NCI-H226 (cell line): Measurements from ENCODE around the gene CPD.
"Not testable (repeated sequence)": the region's sequence is repeated elsewhere in the genome, so short reads cannot be mapped to it uniquely, and the experiment has no call there.

ENCODE experiments used
- DNase-seq: peaks from one replicate; pipeline ENCODE4 v3.0.0-alpha.2; 2015

CPD gene

DNA sequence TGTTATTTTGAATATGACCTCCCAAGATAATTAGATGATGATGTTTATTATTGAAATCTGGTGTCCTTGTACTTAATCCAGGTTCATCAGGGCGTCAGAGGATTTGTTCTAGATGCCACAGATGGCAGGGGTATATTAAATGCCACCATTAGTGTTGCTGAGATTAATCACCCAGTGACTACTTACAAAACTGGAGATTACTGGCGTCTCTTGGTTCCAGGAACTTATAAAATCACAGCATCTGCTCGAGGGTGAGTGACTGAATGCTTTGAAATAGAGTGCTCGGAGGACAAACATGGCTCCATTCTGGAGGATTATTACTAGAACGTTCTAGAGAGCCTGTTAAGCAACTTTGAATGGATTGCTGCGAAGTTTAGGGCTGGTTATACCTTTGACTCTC lies 65.0 kb downstream of the CPD start:
- no peak for DNase-seq

DNA sequence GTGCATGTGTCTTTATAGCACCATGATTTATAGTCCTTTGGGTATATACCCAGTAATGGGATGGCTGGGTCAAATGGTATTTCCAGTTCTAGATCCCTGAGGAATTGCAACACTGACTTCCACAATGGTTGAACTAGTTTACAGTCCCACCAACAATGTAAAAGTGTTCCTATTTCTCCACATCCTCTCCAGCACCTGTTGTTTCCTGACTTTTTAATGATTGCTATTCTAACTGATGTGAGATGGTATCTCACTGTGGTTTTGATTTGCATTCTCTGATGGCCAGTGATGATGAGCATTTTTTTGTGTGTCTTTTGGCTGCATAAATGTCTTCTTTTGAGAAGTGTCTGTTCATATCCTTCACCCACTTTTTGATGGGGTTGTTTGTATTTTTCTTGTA lies 67.9 kb downstream of the CPD start:
- DNase-seq = not testable (repeated sequence)

DNA sequence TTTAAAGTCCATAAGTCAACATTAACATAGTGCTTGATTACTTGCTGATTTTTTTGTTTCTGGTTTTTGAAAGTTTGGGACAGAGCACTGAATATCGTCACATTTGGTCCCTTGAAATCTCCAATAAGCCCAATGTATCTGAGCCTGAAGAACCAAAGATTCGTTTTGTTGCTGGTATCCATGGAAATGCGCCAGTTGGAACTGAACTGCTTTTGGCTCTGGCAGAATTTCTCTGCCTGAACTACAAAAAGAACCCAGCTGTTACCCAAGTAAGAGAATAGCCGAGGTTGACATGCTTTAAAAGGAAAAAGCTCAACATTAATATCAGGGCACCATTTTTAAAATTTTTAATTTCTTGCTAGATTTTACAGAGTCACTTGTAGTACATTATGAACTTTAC lies 70.8 kb downstream of the CPD start:
- no peak for DNase-seq

DNA sequence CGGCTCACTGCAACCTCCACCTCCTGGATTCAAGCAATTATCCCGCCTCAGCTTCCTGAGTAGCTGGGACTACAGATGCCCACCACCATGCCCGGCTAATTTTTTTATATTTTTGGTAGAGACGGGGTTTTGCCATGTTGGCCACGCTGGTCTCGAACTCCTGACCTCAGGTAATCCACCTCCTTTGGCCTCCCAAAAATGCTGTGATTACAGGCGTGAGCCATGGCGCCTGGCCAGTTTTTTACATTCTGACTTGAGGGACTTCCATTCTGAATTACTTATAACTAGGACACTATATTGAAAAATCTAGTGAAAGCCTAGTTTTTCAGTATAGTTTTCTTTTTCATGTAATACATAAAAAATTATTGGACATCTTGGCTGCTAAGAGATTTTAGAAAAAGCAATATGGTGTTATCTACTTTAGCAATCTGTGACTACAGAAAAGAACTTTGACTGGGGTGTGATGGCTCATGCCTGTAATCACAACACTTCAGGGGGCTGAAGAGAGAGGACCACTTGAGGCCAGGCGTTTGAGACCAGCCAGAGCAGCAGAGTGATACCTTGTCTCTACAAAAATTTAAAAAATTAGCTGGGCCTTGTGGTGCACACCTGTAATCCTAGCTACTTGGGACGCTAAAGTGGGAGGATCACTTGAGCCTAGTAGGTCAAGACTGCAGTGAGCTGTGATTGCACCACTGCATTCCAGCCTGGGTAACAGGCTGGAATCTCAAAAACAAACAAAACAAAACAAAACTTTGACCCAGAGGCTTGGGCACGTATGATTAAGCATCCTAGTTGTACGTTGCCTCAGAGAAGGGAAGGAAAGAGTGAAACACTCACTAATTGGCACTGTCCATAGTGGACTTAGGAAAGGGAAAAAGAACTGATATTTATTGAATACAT lies 71.6 kb downstream of the CPD start:
- DNase-seq = no peak

DNA sequence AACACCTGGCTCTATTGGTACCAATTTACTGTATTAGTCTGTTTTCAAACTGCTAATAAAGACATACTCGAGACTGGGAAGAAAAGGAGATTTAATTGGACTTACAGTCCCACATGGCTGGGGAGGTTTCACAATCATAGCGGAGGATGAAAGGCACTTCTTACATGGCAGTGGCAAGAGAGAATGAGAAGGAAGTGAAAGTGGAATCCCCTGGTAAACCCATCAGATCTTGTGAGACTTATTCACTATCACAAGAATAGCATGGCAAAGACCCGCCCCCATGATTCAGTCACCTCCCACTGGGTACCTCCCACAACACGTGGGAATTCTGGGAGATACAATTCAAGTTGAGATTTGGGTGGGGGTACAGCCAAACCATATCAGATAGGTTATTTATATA lies 75.9 kb downstream of the CPD start:
- no peak for DNase-seq

DNA sequence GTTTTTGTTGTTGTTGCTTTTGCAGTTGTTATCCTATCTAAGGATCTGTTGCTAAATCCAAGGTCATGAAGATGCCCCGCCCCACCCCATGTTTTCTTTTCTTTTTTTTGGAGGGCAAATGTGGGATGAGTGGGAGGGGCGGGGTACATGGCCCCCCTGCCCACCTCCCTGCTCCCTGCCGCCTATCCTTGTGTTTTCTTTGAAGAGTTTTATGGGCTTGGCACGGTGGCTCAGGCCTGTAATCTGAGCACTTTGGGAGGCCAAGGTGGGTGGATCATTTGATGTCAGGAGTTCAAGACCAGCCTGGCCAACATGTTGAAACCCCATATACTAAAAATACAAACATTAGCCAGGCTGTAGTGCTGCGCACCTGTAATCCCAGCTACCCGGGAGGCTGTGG lies 79.6 kb downstream of the CPD start:
- DNase-seq = no peak

DNA sequence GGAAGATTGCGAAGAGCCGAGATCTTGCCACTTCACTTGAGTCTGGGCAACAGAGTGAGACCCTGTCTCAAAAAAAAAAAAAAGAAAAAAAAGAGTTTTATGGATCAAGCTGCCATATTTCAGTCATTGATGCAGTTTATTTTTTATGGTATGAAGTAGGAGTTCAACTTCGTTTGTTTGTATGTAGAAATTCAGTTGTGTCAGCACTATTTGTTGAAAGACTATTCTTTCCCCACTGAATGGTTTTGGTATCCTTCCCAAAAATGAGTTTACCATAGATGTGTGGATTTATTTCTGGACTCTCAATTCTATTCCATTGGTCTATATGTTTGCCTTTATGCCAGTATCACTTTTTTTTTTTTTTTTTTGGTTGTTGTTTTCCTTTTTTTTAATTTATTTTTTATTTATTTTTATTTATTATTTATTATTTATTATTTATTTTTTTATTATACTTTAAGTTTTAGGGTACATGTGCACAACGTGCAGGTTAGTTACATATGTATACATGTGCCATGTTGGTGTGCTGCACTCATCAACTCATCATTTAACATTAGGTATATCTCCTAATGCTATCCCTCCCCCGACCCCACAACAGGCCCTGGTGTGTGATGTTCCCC lies 80.2 kb downstream of the CPD start:
- not testable (repeated sequence) for DNase-seq

DNA sequence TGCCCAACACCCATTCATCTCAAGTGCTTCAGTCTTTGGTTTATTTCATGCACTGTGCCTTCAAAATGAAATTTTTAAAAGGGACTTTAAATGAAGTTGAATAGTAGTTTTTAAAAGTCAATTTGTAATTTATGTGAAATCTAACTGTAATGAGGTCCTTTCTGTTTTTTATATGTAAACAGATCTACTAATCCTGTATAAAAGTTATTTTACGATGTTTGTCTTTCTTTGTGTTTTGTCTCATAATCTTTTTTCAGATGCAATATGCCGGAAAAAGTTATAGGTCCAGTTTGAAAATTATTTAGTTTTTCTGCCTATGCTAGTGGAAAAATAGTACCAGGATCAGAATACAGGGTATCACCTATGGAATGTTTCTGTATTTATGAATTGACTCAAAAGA lies 89.7 kb downstream of the CPD start:
- no peak for DNase-seq

DNA sequence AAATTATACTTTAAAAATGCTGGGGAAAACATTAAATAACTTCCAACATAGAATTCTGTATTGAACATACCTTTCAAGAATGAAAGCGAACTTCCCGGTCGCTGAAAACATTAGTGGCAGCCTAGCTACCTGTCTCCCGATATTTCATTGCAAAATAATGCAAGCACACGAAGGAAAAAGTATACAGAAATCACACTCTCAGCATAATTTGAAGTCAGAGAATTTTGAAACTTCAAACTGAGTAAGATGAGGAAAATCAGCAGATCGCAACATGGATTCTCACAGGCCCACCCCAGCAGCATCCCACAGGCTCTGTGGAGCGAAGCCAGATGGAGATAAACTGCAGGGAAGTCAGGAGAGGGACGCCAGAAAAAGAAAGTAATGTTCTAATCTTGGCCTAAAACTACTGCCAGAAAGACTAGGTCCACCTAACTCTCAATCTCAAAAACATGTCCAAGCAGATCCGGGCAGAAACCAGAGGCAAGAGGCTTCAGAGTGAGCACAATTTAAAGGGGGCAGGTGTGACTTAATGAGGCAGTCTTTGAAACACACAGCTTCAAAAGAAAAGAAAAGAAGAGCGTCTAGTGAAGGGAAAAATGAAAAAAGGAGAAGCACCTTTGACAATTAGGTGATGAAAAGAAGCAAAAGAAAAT lies 93.6 kb downstream of the CPD start:
- no peak for DNase-seq

DNA sequence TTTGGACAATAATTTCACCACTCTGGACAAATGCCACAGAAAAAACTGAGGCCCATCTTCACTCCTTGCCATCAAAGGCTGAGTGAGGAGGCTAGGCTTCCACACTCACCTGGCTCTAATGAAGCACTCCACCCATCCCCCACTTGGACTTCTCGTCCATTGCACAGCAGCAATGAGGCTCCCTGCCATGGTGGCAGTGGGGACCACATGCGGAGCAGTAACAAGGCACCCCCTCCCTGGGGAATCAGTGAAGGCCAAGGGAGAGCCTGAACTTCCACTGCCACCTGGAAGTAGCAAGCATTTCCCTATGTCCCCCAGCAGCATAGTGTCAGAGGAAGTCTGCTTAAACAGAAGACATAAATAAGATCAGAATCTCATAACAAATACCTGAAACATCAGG lies 96.5 kb downstream of the CPD start:
- no peak for DNase-seq

DNA sequence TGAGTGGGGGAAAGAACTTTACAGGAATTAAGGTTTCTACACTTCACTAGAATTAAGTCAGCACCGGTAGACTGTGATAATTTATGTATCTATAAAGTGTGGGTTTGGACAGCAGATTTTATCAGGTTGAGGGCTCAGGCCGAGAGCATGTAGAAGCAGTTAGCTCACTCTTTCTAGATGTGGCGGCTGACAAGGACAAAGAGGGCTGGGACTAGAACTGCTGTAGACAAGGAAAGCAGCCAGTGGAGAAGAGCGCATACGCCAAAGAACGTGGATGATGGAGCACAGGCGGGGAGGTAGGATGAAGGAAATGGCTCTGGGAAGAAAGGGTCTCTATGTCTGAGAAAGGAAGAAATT lies 98.0 kb downstream of the CPD start:
- DNase-seq = no peak

DNA sequence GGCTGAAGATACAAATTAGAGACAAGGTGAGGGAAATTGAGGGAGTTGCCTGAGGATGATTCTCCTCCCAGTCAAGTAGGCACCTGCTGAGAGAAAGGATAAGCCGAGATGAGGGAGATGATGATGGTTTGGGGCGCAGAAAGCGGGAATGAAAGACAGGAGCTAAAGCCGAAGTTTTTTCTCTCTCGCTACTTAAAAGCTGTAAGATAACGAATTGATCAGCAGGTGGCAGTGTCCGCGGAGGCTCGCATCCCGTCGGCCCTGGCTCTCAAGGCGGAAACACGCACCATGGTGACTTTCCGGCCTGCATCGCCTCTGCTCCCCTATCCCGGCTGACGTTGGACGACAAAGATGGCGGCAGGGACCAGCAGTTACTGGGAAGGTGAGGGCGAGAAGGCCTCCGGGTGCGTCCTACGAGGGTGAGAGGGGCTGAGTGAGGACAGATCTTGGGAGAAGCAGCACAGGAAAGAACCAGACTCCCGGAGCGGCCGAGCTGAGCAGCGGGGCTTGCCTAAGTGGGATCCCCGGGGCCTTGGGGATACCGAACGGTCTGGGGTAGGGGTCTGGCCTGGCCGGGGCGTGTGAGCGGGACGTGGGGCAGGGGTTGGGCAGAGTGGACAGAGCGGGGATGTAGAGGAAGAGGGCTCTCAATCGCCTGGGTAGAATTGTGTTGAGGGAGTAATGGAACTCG lies 98.5 kb downstream of the CPD start, which contains the start of gene GOSR1:
TSS of gene GOSR1 (plus strand) at position 326 of the 691 bp plus-strand sequence. CDS start at position 352, 26 bp downstream.
- DNase-seq = peak; percentile 87

DNA sequence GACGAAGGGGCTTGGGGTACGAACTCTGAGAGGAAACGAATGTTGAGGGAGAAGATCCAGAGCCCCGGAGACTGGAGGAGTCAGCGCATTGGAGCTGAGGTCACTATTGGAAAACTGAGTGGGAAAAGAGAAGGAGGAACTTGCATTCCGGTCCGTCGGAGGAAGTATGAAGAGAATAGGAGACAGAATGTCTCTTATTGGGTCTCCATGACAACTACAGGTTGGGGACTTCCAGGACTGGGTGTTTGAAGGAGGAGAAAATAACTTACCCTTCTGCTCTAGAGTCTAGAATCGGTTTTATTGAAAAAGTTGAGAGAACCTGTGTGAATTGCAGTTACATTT lies 99.0 kb downstream of the CPD start:
- DNase-seq = peak; percentile 1

DNA sequence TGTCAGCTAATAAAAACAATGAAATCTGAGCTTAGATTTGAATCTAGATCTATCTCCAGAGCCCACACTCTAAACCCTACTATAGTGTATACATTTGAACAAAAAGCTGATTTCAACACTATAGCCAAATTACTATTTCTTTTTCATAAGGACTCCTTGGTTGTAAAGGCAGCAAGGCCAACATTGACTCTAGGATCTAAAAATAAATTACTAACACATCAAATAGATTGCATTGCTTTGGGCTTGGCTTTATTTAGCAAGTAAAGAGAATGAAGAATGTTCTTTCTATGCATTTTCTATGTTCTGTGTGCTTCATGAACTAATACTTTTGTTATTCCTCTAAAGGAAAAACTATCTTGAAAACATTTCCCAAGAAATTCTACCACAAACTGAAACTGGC lies 103.8 kb downstream of the CPD start:
- DNase-seq = no peak

DNA sequence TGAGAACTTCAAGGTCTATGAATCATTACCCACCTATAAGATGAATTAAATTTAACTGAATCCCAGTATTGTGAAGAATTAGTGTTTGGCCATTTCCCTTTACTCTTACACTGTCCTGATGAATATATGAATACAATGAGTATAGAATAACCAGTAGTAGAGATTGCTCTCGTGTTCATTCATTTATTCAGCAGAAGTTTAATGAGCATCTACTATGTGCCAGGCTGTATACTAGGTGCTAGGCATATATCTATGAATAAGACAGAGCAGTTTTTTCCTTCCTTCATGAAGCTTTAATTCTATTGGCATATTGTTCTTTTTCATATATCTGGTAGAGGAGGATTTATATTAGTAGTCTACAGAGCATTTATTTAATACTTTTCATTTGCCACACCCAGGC lies 104.4 kb downstream of the CPD start:
- no peak for DNase-seq

DNA sequence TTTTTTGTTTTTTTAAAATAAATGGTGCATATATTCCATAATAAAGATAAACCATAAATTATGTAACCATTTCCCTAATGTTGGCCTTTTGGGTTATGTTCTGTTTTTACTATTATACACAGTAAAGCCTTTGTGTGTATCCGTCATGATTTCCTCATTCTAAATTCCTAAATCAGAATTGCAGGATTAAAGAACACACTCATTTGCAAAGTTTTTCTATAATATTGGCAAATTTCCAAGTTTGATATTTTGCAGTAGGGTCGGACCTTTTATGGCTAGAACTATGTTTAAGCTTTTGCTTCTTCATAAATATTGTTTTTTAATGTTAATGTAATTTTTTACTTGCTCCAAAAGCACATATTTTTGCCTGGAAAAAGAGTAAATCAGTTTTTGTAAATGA lies 115.1 kb downstream of the CPD start:
- DNase-seq = no peak

DNA sequence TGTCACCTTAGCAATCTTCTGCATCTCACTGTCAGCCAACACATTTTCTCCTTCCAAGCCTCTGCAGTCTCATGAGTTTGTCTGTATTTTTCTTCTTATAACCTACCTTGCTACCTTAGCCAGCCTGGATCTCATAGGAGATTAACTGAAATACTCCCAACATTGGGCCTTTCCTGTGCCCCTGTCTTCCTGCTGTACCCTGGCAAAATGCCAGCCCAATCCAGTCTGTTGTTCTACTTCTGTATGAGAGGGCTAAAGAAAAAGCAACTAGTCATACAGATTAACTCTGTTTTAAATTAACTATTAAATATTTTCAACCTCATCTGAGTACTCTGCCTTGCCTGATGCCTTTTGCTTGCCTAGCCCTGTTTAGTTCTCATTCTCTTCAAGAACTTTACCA lies 116.9 kb downstream of the CPD start:
- no peak for DNase-seq

DNA sequence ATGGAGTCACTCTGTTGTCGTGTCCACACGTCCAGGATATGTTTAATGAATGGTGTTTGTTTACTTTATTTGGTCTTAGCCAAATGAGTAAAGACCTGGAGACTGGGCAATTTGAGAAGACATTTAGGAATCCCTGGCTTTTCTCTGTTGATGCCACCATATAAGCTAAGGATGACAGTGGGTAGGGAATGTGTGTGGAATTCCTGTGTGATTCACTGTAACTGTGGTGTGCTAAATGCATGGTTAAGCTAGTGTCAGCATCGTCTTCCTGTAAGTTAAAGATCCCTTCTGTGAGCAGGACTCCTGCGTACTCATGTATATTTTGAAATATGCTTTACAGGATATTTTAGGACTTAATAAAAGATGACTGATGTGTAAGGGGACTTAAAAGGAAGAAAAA lies 124.8 kb downstream of the CPD start:
- DNase-seq = no peak

DNA sequence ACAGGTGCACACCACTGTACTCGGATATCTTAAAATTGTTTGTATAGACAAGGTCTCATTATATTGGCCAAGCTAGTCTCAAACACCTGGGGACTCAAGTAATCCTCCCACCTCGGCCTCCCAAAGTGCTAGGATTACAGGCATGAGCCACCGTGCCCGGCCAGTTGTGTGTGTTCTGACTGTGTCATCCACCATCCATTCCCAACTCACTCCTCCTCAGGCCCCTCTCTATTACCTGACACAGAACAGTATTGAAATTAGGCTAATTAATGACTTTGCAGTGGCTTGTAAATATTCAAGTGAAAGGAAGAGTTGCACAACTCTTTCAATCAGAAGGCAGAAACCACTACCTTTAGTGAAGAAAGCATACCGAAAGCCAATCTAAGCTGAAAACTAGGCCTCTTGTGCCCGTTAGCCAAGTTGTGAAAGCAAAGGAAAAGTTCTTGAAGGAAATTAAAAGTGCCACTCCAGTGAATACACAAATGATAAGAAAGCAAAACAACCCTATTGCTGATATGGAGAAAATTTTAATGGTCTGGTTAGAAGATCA lies 127.2 kb downstream of the CPD start:
- no peak for DNase-seq

DNA sequence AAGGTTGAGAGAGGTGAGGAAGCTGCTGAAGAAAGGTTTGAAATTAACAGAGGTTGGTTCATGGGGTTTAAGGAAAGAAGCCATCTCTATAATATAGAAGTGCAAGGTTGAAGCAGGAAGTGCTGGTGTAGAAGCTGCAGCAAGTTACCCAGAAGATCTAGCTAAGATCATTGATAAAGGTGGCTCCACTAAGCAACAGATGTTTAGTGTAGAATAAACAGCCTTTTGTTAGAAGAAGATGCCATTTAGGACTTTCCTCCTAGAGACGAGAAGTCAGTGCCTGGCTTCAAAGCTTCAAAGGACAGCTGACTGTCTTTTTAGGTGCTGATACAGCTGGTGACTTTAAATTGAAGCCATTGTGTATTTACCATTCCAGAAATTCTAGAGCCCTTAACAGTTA lies 127.8 kb downstream of the CPD start:
- no peak for DNase-seq

DNA sequence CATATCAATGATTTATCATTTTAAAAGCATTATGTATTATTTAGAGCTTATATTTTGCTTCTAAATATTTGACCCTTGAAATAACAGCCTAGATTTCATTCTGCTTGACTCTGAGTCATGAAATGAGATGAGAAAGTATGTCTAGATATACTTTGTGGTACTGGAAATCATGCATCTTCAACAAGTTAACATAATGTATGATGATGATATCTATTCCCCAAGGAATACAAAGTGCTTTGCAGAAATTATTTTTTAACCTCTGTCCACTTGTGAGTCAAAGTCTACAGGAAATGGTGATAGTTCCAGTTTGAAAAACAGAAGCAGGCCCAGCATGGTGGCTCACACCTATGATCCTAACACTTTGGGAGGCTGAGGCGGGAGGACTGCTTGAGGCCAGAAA lies 134.6 kb downstream of the CPD start:
- DNase-seq = no peak

DNA sequence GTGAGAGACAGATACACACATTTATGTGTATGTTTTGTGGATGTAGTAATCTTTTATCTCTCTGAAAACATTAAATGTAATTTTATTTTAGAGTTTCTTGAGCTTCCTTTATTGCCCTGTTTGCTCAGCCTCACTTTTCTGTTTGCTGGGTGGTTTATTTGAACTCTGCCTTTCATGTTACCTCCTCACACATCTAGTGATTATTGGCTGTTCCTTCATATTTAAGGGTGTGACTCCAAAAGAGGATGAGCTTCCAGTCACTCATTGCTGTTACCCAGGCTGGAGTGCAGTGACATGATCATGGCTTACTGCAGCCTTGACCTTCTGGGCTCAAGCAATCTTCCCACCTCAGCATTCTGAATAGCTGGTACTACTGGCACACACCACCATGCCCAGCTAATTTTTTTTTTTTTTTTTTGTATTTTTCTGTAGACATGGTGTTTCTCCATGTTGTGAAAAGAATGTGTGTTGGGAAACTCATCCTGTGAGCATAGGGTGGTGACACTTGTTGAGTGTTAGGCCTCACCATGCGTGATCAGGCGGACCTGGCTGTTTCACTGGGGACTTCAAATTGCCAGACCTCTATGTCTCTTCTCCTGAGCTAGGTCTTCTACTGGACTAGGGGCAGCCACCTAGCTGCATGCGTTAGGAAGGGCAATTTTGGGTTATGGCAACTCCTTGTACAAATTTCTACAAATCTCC lies 136.3 kb downstream of the CPD start:
- no peak for DNase-seq

DNA sequence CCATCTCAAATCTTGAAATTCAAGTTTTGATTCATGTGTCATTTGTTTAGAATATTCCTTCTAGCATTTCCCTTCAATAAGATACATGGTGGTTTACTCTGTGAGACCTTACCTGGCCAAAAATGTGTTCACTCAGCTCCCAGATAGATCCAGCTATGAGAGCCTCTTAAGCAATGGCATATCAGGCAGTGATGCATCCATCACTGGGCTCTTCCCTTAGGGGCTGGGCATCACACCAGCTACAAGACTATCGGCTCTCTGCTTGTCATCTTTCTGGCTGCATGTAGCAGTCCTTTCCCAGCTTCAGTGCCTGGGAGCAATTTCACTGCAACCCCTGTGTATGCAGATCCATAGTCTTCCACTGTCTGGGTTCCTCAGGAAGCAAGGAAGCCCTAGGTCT lies 139.1 kb downstream of the CPD start:
- peak; percentile 47 for DNase-seq
